AG04449 (cell line): ENCODE measurements around the gene KRT25.

ENCODE experiments used
- CTCF ChIA-PET: fragments of 350-600 bp; formaldehyde crosslinking; extraction: SDS; loops from one replicate; lab custom pipeline; 2021; ENCODE audit warnings: antibody characterized with exemption; lab: Yijun Ruan, JAX
- POLR2A ChIA-PET: fragments of 400-600, 350-600 bp; formaldehyde crosslinking; extraction: SDS; loops from one replicate; lab custom pipeline; 2020; ENCODE audit warnings: antibody characterized with exemption, inconsistent platforms; lab: Yijun Ruan, JAX
- DNase-seq: peaks from one replicate; pipeline ENCODE4 v3.0.0-alpha.2; 2010; ENCODE audit warnings: low read depth, low spot score
- H3K4me3 ChIP-seq: 2 replicates; pipeline ENCODE4 v1.5.1; 2011; ENCODE audit warnings: low read depth, mild to moderate bottlenecking, control low read depth, low read length
- CTCF ChIP-seq: IDR thresholded peaks from one replicate; pipeline ENCODE4 v1.5.1; 2011; ENCODE audit warnings: mild to moderate bottlenecking, moderate library complexity, low read length, control low read depth, inconsistent platforms; ENCODE audit not compliant: insufficient read depth; ENCODE audit errors: missing control alignments

KRT25 gene

DNA sequence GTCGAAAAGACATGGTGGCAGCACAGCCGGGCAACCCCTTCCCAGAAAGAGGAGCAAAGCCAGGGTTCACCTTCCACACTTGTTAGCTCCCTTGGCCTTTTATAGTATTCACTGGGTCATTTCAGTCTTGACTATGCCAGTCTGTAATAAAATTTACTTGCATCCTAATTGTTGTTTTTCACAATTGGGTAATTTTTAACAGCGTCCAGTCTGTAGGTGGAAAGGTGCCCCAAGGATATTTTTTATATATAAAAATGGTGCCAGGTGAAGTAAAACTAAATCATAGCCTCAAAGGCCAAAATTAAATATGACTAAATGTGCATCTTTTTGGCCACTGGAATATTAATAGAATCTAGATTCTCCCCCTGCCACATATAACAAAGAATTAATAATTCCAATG lies 17.0 kb upstream of the KRT25 start, which contains the start of gene KRT26:
TSS of gene KRT26 (minus strand) at position 101 of the 400 bp plus-strand sequence. CDS start at position 13, 88 bp downstream.
- no peak within 1 kb of the TSS for H3K4me3 ChIP-seq
- TF ChIP-seq CTCF, result no peak

DNA sequence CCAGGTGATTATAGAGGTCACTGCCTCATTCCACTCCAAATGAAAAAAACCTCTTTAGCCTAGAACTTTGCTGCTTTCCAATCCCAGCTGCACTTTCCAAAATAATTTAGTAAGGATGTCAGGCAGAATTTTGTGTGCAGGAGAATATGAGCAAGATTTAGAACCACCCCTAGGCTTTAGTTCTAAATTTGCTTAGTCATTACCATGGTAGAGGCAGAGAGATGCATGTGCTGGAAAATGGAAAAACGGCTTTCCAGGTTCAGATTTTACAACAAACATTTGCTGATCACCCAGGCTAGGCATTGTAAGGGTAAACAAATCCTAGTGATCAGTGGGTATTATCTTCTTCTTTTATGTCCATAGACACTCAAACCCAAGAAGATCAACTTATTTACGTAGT lies 10.5 kb upstream of the KRT25 start:
- ChIA-PET CTCF (no interaction called here), POLR2A (no interaction called here)
- no peak for DNase-seq
- no peak for TF ChIP-seq CTCF
- no peak overlapping the region for H3K4me3 ChIP-seq

More for the DNA sequence above, 17.0 kb upstream of the KRT25 start, which contains the start of gene KRT26:
- CTCF ChIA-PET, result no interaction called here
- POLR2A ChIA-PET, result no interaction called here
- DNase-seq, result no peak

- TF ChIP-seq CTCF, result no peak
- ChIA-PET CTCF (interaction anchor here (1.2 to 1.7 kb wide), 2 partner anchors 899 to 904 kb away, joined by 3 to 5 read pairs; no protein-coding TSS in a partner anchor), POLR2A (no interaction called here)
- no peak overlapping the region for H3K4me3 ChIP-seq
- DNase-seq, result no peak
Measured at GRCh38 chr17:40763752-40764151, 8.6 kb upstream of the KRT25 start.

GRCh38 chr17:40760105-40761016 lies 5.2 kb upstream of the KRT25 start:
- POLR2A ChIA-PET, result no interaction called here
- TF ChIP-seq CTCF, result no peak

GRCh38 chr17:40753804-40754203 lies 1.3 kb downstream of the KRT25 start:
- CTCF ChIA-PET, result interaction anchor here (0.9 kb wide), 1 partner anchor 31 kb away, joined by 3 read pairs; no protein-coding TSS in a partner anchor
- TF ChIP-seq CTCF, result no peak
- POLR2A ChIA-PET, result no interaction called here

More at GRCh38 chr17:40760105-40761016, 5.2 kb upstream of the KRT25 start:
- CTCF ChIA-PET, result no interaction called here
- no peak for DNase-seq
- H3K4me3 ChIP-seq, result no peak overlapping the region

DNA sequence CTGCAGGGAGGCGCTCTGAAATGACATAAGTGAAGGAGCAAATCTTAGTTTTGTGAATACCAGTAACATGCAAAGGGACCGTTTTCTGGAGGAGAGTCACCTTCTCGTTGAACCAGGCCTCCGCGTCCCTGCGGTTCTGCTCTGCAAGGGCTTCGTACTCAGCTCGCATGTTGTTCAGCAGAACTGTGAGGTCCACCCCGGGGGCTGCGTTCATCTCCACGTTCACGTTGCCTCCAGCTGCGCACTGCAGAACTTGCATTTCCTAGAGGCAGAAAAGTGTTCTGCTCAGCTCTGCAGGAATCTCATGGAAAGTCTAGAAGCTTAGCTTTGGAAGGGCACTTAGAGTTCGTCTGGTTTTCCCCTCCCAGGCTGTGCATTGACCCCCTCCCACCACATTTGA lies 4.1 kb downstream of the KRT25 start:
- no peak overlapping the region for H3K4me3 ChIP-seq
- CTCF ChIA-PET, result interaction anchor here (0.8 kb wide), 1 partner anchor 912 kb away, joined by 3 read pairs; no protein-coding TSS in a partner anchor
- no peak for DNase-seq
- POLR2A ChIA-PET, result no interaction called here
- no peak for TF ChIP-seq CTCF

More at GRCh38 chr17:40753804-40754203, 1.3 kb downstream of the KRT25 start:
- no peak for DNase-seq
- no peak overlapping the region for H3K4me3 ChIP-seq
